H1 (cell line): ENCODE measurements around the gene TAPBPL. TPM values are rescaled to one million over a fixed set of nuclear protein-coding genes. Genes with fewer than 3 reads are reported as not detected.

Experiments
- KDM4A ChIP-seq: IDR thresholded peaks from one replicate; pipeline ENCODE4 v1.7.1; 2012; ENCODE audit warnings: low read depth, mild to moderate bottlenecking, moderate library complexity, low read length, inconsistent platforms; ENCODE audit not compliant: severe bottlenecking
- POU5F1 ChIP-seq: IDR thresholded peaks from 2 replicates; pipeline ENCODE4 v1.6.1; 2011; ENCODE audit warnings: low read depth, mild to moderate bottlenecking, low read length, moderate library complexity
- RFX5 ChIP-seq: IDR thresholded peaks from 2 replicates; pipeline ENCODE4 v1.6.1; 2011; ENCODE audit warnings: low read depth, low read length, improper control_type of control experiment, borderline replicate concordance
- SIN3A ChIP-seq, 2 experiments: IDR thresholded peaks in 1 of 2; conservative IDR thresholded peaks in 1 of 2; 2 replicates each; pipeline ENCODE4 v1.6.1; 2011 to 2012; ENCODE audit warnings: low read length in 2 of 2, improper control_type of control experiment in 1 of 2, low read depth in 1 of 2, mild to moderate bottlenecking in 1 of 2
- polyA plus RNA-seq, 7 experiments: library from polyadenylated mRNA; depleted of rRNA in 3 of 7; stranded (reverse) in 5 of 7; unstranded in 2 of 7; fragments of >200 nt in 5 of 7; fragments of 200-250 nt in 2 of 7; gene quantifications; 1 replicate in 5 of 7; 2 replicates in 1 of 7; 4 replicates in 1 of 7; pipeline versions ENCODE4 v1.2.1 to v1.2.3, GENCODE V29; 2011 to 2013; ENCODE audit warnings: missing spikeins in 2 of 7, mixed read lengths in 2 of 7
- total RNA-seq: library from RNA; stranded (reverse); fragmentation: NEBNext Ultra II Directional; extraction: Animal tissue kit (Norgen Biotek cat#: 25700); gene quantifications from 2 replicates; pipeline ENCODE4 v1.2.1, GENCODE V29; 2021

Gene TAPBPL
- total and polyA plus RNA-seq, 2 of the 8 experiments (the other 6 are each of a cell fraction or from before 2014, with no cell fraction given), result 0.61 to 1.5 TPM

DNA sequence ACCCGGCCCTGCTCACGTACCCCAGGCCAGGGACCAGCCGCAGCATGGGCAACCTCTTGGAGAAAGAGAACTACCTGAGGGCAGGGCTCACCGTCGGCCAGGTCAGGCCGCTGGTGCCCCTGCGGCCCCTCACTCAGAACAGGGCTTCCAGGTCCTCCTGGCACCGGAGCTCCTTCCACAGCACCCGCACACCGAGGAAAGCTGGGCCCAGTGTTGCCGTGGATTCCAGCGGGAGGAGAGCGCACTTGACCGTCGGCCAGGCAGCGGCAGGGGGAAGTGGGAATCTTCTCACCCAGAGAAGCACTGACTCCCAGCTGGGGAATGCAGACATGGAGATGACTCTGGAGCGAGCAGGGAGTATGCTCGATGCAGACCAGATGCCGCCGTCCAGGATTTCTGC lies 26.6 kb downstream of the TAPBPL start (continued):
- no peak for TF ChIP-seq RFX5
- TF ChIP-seq SIN3A (conservative IDR thresholded peaks at IDR 0.05 in 1 of 2, IDR thresholded peaks at IDR 0.05 in 1 of 2; ENCODE audit: low read depth in 1 of 2, low read length in 2 of 2), result no peak
- TF ChIP-seq POU5F1, result no peak
- TF ChIP-seq KDM4A, result no peak
